ENCODE results near the gene DCC. TPM values are rescaled to one million over a fixed set of nuclear protein-coding genes. Genes with fewer than 3 reads are reported as not detected.

DCC gene
- total RNA-seq, 1 experiment from 2014 or later, result 0.72 TPM

- TF ChIP-seq, protein P1, sequence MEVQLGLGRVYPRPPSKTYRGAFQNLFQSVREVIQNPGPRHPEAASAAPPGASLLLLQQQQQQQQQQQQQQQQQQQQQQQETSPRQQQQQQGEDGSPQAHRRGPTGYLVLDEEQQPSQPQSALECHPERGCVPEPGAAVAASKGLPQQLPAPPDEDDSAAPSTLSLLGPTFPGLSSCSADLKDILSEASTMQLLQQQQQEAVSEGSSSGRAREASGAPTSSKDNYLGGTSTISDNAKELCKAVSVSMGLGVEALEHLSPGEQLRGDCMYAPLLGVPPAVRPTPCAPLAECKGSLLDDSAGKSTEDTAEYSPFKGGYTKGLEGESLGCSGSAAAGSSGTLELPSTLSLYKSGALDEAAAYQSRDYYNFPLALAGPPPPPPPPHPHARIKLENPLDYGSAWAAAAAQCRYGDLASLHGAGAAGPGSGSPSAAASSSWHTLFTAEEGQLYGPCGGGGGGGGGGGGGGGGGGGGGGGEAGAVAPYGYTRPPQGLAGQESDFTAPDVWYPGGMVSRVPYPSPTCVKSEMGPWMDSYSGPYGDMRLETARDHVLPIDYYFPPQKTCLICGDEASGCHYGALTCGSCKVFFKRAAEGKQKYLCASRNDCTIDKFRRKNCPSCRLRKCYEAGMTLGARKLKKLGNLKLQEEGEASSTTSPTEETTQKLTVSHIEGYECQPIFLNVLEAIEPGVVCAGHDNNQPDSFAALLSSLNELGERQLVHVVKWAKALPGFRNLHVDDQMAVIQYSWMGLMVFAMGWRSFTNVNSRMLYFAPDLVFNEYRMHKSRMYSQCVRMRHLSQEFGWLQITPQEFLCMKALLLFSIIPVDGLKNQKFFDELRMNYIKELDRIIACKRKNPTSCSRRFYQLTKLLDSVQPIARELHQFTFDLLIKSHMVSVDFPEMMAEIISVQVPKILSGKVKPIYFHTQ (CRISPR knock-in tag; IDR thresholded peaks at IDR 0.05), result no peak
Measured at GRCh38 chr18:52537261-52537660, 197.3 kb downstream of the DCC start (continued).

GRCh38 chr18:52541056-52541455 lies 201.1 kb downstream of the DCC start:
- peaks cover 2% of the 10 kb centered on the region; the same call in 1 of the 2 replicates for H3K4me1 Mint-ChIP-seq
- CTCF ChIA-PET, result interaction anchor here (0.5 kb wide), 1 partner anchor 708 kb away, joined by 4 read pairs; no protein-coding TSS in a partner anchor
- no peaks in the 10 kb centered on the region for H3K27me3 Mint-ChIP-seq (ENCODE audit: low read depth)
- peaks cover 4% of the 10 kb centered on the region; the same call in 1 of the 2 replicates for H3K36me3 Mint-ChIP-seq
- ATAC-seq (no peak), DNase-seq (ENCODE audit: low spot score) (no peak)
- TF ChIP-seq FOXP1 (CRISPR knock-in tag; IDR thresholded peaks at IDR 0.05; ENCODE audit: borderline replicate concordance) (no peak), MAX (CRISPR knock-in tag; IDR thresholded peaks at IDR 0.05) (no peak), CDX4 (CRISPR knock-in tag; IDR thresholded peaks at IDR 0.05; ENCODE audit: borderline replicate concordance) (no peak), TP53 (CRISPR knock-in tag; IDR thresholded peaks at IDR 0.05) (no peak), TEAD1 (CRISPR knock-in tag; IDR thresholded peaks at IDR 0.05) (no peak), PRRX2 (CRISPR knock-in tag; IDR thresholded peaks at IDR 0.05) (no peak), KAT7 (CRISPR knock-in tag; IDR thresholded peaks at IDR 0.05; ENCODE audit: borderline replicate concordance) (no peak), ZBTB21 (CRISPR knock-in tag; IDR thresholded peaks at IDR 0.05; ENCODE audit: borderline replicate concordance) (no peak), OVOL2 (CRISPR knock-in tag; IDR thresholded peaks at IDR 0.05; ENCODE audit: borderline replicate concordance) (no peak), GRHL2 (CRISPR knock-in tag; IDR thresholded peaks at IDR 0.05; ENCODE audit: insufficient replicate concordance, severe bottlenecking) (no peak), ZNF396 (CRISPR knock-in tag; IDR thresholded peaks at IDR 0.05; ENCODE audit: borderline replicate concordance) (no peak), EMX1 (CRISPR knock-in tag; IDR thresholded peaks at IDR 0.05) (no peak), ZBTB43 (CRISPR knock-in tag; IDR thresholded peaks at IDR 0.05) (no peak), JUN (CRISPR knock-in tag; IDR thresholded peaks at IDR 0.05) (no peak), ESRRA (CRISPR knock-in tag; IDR thresholded peaks at IDR 0.05; ENCODE audit: borderline replicate concordance) (no peak), PRDM15 (CRISPR knock-in tag; IDR thresholded peaks at IDR 0.05) (no peak)
- POLR2A ChIA-PET, result interaction anchor here (0.6 kb wide), 1 partner anchor 19 kb away, joined by 3 read pairs; no protein-coding TSS in a partner anchor
- H3K9me3 Mint-ChIP-seq, result peaks cover 12% of the 10 kb centered on the region
- H3K4me3 Mint-ChIP-seq, result no peak overlapping the region
- no peak overlapping the region for H3K27ac Mint-ChIP-seq
